Pancreas (tissue), 10 donors: ENCODE results near the gene AZIN2. TPM values are rescaled to one million over a fixed set of nuclear protein-coding genes. Genes with fewer than 3 reads are reported as not detected.

Source experiments
- ATAC-seq, 4 donors: fragments of 200-7000 bp; cut with Tn5 transposase; one replicate each; pipeline versions ENCODE4 v1.8.0 to v1.9.1; 2020; ENCODE audit warnings: mild to moderate bottlenecking in 4 of 4, moderate library complexity in 4 of 4
- DNase-seq, 6 donors: peaks; one replicate each; pipeline ENCODE4 v3.0.0-alpha.2; 2020
- FAIRE-seq: peaks from 2 replicates; lab custom pipeline; 2012; peaks lifted over from hg19 to GRCh38; lab: Jason Lieb, UNC
- H3K27ac ChIP-seq, 4 donors: fragments of 200-600 bp; sonication (generic); 1 replicate in 3 of 4; 2 replicates in 1 of 4; pipeline versions ENCODE4 v1.5.0 to v1.8.0; 2020
- H3K27me3 ChIP-seq, 4 donors: fragments of 200-600 bp; one replicate each; pipeline ENCODE4 v1.8.0; 2021
- H3K36me3 ChIP-seq, 3 donors: fragments of 200-600 bp; sonication (generic) in 1 of 3; one replicate each; pipeline versions ENCODE4 v1.5.0 to v1.8.0; 2020 to 2021
- H3K4me1 ChIP-seq, 3 donors: fragments of 200-600 bp; one replicate each; pipeline ENCODE4 v1.8.0; 2021
- H3K4me3 ChIP-seq, 4 donors: fragments of 200-600 bp; sonication (generic) in 2 of 4; one replicate each; pipeline versions ENCODE4 v1.5.0 to v1.8.0; 2020 to 2021
- H3K9me3 ChIP-seq, 4 donors: fragments of 200-600 bp; one replicate each; pipeline ENCODE4 v1.8.0; 2021
- CTCF ChIP-seq, 4 donors: fragments of 200-600 bp; sonication (generic) in 3 of 4; IDR thresholded peaks; one replicate each; pipeline versions ENCODE4 v1.5.0 to v1.8.0; 2021; ENCODE audit warnings: antibody characterized with exemption in 4 of 4
- WGBS, 2 donors: extraction: QIAGEN DNeasy Blood & Tissue Kit; methylation state at CpG; one replicate each; pipeline ENCODE4 v1.1.7; 2013; 5-methylcytosine and 5-hydroxymethylcytosine counted together
- intact Hi-C, 3 donors: fragments of 100-400 bp; cut with DNase I; formaldehyde crosslinking; loops; one replicate each; pipeline versions ENCODE4 v1.11.1 to v1.14.2; 2022
- polyA plus RNA-seq, 2 donors: library from polyadenylated mRNA; stranded (reverse); fragments of 200-250 nt; gene quantifications; one replicate each; pipeline ENCODE4 v1.2.3, GENCODE V29; 2013
- total RNA-seq, 6 donors: library from RNA; stranded (reverse); fragmentation: NEBNext Ultra II Directional in 4 of 6; extraction: Animal tissue kit (Norgen Biotek cat#: 25700) in 4 of 6; gene quantifications; one replicate each; pipeline versions ENCODE4 v1.2.1 to v1.2.4, GENCODE V29; 2021 to 2023
- donor health status: healthy with polysubstance abuse.
- donor health status: DM: no; HTN: no; CAD: no; lungs with moderate emphysema.
- donor health status: DM: no; HTN: no; CAD: no.
- donor health status: control.
- donor health status: control.
- donor health status: Bipolar disorder and iron deficiency.
- donor health status: DM: yes; HTN: yes; CAD: no.
- donor health status: DM: no; HTN: no; CAD: no.
- donor health status: DM: no; HTN: no; CAD: no.
- donor health status: DM: yes; HTN: yes; CAD: no.

The AZIN2 gene
- total and polyA plus RNA-seq, 8 donors = 1.2 to 5.0 (median 2.4) TPM

DNA sequence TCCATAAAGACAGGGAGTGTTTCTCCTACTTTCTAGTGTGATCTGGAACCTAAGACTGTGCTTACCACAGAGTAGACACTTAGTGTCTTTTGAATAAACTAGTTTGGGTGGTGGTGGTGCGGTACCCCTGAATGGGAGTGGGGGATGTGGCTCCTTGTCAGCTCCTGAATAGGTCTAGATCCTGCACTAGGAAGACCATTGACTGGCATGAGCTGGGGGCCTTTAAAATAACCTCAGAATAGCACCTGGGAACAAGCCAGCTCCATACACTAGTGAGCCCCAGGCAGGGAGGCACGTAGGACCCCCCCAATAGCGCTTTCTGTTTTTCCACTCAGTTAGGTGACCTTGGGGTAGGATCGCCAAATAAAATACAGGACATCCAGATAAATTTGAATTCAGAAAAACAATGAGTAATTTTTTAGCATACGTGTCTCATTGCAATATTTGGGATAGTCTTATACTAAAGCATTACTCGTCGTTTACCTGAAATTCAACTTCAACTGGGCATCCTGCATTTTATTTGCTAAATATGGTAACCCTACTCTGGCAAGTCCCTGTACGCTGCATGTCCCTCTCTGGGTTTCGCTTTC, 45.6 kb downstream of the AZIN2 start:
- H3K36me3 ChIP-seq = no peaks in the 10 kb centered on the region
- ATAC-seq (no peak), FAIRE-seq (no peak), DNase-seq (peak in 1 of 6 donors; percentile 25)
- peaks cover 6 to 14% (median 12%) of the 10 kb centered on the region in 3 donors for H3K4me1 ChIP-seq
- WGBS, 2 donors = 17% methylated on average over 9 of the region's 9 CpGs
- TF ChIP-seq CTCF (IDR thresholded peaks at IDR 0.05) = no peak
- H3K27ac ChIP-seq = peak overlapping the region; percentile 42 to 87 (median 66)
- H3K9me3 ChIP-seq = no peaks in the 10 kb centered on the region
- H3K27me3 ChIP-seq = no peaks in the 10 kb centered on the region
- intact Hi-C loops = no loop called here
- H3K4me3 ChIP-seq = peak overlapping the region; percentile 21 to 80 (median 53)

GRCh38 chr1:33127001-33127823, 46.3 kb downstream of the AZIN2 start:
- TF ChIP-seq CTCF (IDR thresholded peaks at IDR 0.05) = peak; percentile 72 to 90 (median 88)
- 1% methylated on average over 44 of the region's 44 CpGs for WGBS, 2 donors
- DNase-seq (peak; percentile 99), ATAC-seq (peak; percentile 98 to 99 (median 98)), FAIRE-seq (peak; percentile 96)
- H3K27me3 ChIP-seq = no peaks in the 10 kb centered on the region
- H3K27ac ChIP-seq = peak overlapping the region; percentile 42 to 87 (median 71)
- intact Hi-C loops = no loop called here
- peak overlapping the region; percentile 35 to 80 (median 53) for H3K4me3 ChIP-seq
- no peaks in the 10 kb centered on the region for H3K36me3 ChIP-seq
- H3K4me1 ChIP-seq = peaks cover 6 to 14% (median 12%) of the 10 kb centered on the region in 3 donors
- H3K9me3 ChIP-seq = no peaks in the 10 kb centered on the region

DNA sequence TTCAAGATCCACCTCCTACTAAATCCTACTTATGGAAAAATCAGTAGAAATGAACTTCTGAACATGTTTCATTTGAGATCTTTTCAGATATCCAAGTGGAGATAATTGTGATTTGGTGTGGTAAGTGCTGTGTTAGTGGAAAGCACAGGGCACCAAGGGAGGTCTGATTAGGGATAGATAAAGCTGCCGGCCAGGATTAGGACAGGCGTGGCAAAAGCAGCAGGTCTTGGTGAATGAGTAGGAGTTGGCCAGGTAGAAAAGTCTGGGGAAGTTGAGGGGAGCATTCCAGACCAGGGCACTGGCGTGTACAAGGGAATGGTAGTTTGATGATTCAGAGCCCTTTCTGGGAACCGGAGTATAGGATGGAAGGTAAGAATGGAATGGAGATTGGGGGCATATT, 47.8 kb downstream of the AZIN2 start:
- FAIRE-seq (no peak), DNase-seq (no peak), ATAC-seq (no peak)
- WGBS, 2 donors = 68 to 78% methylated on average over 4 of the region's 4 CpGs
- Histone ChIP-seq H3K27ac (no peak overlapping the region), H3K9me3 (no peaks in the 10 kb centered on the region), H3K27me3 (no peaks in the 10 kb centered on the region), H3K36me3 (no peaks in the 10 kb centered on the region), H3K4me3 (no peak overlapping the region), H3K4me1 (peaks cover 6 to 14% (median 12%) of the 10 kb centered on the region in 3 donors)
- intact Hi-C loops = no loop called here
- no peak for TF ChIP-seq CTCF (IDR thresholded peaks at IDR 0.05)

DNA sequence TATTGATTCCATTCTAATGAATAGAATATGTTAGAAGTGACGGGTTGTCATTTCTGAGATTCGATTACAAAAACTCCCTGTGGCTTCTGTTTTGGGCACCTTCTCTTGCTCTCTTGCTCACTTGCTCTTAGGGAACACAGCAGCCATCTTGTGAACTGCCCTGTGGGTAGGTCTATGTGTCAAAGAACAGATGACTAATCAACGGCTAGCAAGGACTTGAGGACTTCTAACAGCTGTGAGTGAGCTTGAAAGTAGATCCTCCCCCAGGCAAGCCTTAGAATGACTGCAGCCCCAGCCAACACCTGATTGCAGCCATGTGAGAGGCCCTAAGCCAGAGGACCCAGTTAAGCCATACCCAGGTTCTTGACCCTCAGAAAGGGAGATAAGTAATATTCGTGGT, 49.3 kb downstream of the AZIN2 start:
- ATAC-seq = no peak
- Histone ChIP-seq H3K9me3 (no peaks in the 10 kb centered on the region), H3K27ac (no peak overlapping the region), H3K27me3 (no peaks in the 10 kb centered on the region), H3K36me3 (no peaks in the 10 kb centered on the region), H3K4me1 (peaks cover 6 to 14% (median 12%) of the 10 kb centered on the region in 3 donors), H3K4me3 (no peak overlapping the region)
- DNase-seq = no peak
- 48 to 53% methylated on average over 4 of the region's 4 CpGs for WGBS, 2 donors
- FAIRE-seq = no peak
- TF ChIP-seq CTCF (IDR thresholded peaks at IDR 0.05) = no peak
- intact Hi-C loops = no loop called here
